ENCODE measurements around the gene SAP130. TPM values are rescaled to one million over a fixed set of nuclear protein-coding genes. Genes with fewer than 3 reads are reported as not detected.

SAP130 gene
- total RNA-seq, 1 donor from 2014 or later: 51.7 TPM

GRCh38 chr2:128026448-128027277 is 1.2 kb downstream of the SAP130 start:
- peaks cover 1% of the 10 kb centered on the region for H3K9me3 Mint-ChIP-seq
- peak overlapping the region; percentile 97 for H3K4me3 Mint-ChIP-seq
- H3K27me3 Mint-ChIP-seq (ENCODE audit: low read depth): peaks cover 13% of the 10 kb centered on the region
- H3K36me3 Mint-ChIP-seq (ENCODE audit: low read depth): no peaks in the 10 kb centered on the region
- DNase-seq (ENCODE audit: low read depth, low spot score): no peak
- TF ChIP-seq, protein P1, sequence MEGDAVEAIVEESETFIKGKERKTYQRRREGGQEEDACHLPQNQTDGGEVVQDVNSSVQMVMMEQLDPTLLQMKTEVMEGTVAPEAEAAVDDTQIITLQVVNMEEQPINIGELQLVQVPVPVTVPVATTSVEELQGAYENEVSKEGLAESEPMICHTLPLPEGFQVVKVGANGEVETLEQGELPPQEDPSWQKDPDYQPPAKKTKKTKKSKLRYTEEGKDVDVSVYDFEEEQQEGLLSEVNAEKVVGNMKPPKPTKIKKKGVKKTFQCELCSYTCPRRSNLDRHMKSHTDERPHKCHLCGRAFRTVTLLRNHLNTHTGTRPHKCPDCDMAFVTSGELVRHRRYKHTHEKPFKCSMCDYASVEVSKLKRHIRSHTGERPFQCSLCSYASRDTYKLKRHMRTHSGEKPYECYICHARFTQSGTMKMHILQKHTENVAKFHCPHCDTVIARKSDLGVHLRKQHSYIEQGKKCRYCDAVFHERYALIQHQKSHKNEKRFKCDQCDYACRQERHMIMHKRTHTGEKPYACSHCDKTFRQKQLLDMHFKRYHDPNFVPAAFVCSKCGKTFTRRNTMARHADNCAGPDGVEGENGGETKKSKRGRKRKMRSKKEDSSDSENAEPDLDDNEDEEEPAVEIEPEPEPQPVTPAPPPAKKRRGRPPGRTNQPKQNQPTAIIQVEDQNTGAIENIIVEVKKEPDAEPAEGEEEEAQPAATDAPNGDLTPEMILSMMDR (conservative IDR thresholded peaks at IDR 0.05): no peak
- peak overlapping the region; percentile 94 for H3K27ac Mint-ChIP-seq (ENCODE audit: unreplicated experiment)
- H3K4me1 Mint-ChIP-seq: peaks cover 23% of the 10 kb centered on the region

DNA sequence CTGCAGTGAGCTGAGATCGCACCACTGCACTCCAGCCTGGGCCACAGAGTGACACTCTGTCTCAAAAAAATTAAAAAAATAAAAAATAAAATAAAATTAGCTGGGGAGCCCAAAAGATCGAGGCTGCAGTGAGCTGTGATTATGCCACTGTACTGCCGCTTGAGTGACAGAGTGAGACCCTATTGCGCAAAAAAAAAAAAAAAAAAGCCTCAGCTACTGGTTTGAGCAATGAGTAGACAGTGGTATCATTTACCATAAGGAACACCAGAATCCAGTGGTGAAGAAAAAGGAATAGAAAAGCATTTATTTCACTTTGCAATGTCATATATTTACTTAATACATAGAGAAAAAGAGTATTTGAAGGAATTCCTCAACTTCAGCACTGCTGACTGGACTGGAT is 3.0 kb downstream of the SAP130 start:
- Mint-ChIP-seq H3K4me1 (peaks cover 23% of the 10 kb centered on the region), H3K4me3 (no peak overlapping the region)

DNA sequence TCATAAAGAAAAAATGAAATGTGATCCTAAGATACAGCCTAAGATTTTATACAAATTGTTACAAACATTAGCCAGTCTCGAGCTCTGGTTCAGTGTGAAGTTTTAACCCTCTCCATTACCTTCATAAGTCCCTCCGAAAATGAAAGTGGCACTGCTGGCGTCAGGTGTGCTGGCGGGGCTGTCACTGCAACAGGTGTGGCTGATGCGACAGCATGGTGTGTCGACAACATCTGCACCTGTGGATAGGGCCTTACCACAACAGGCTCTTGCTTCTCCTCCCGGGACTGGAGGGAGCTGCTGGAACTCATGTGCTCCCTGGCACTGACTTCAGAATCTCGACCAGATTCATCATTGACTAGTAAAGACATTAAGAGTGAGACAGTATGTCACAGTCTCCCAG is 10.3 kb downstream of the SAP130 start:
- H3K36me3 Mint-ChIP-seq (ENCODE audit: low read depth): peaks cover 25% of the 10 kb centered on the region
- H3K4me1 Mint-ChIP-seq: no peaks in the 10 kb centered on the region
- TF ChIP-seq, protein P1 (conservative IDR thresholded peaks at IDR 0.05): no peak
- H3K27ac Mint-ChIP-seq (ENCODE audit: unreplicated experiment): peak overlapping the region; percentile 52
- H3K4me3 Mint-ChIP-seq: no peak overlapping the region
- no peaks in the 10 kb centered on the region for H3K27me3 Mint-ChIP-seq (ENCODE audit: low read depth)
- no peaks in the 10 kb centered on the region for H3K9me3 Mint-ChIP-seq
- no peak for DNase-seq (ENCODE audit: low read depth, low spot score)

More for the DNA sequence above, 3.0 kb downstream of the SAP130 start:
- peaks cover 3% of the 10 kb centered on the region for H3K27me3 Mint-ChIP-seq (ENCODE audit: low read depth)
- no peaks in the 10 kb centered on the region for H3K9me3 Mint-ChIP-seq
- H3K36me3 Mint-ChIP-seq (ENCODE audit: low read depth): no peaks in the 10 kb centered on the region
- TF ChIP-seq, protein P1 (conservative IDR thresholded peaks at IDR 0.05): no peak
- no peak for DNase-seq (ENCODE audit: low read depth, low spot score)
- H3K27ac Mint-ChIP-seq (ENCODE audit: unreplicated experiment): no peak overlapping the region

DNA sequence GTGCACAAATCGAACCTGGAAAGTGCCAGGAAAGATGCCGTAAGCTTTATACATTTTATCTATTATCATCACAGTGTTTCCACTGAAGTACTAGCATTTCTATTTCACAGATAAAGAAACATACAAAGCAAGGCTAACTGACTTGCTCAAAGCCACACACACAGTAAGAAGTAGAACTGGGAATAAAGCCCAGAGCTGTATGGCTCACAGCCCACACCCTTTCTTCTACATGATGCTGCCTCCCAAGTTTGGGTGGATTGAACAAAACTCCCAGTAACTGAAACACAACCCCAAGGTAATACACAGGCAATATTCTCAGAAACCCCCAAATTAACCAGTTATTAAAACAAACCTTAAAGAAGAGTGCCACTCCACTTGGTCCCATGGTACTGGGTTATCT is 11.2 kb downstream of the SAP130 start:
- Mint-ChIP-seq H3K27ac (ENCODE audit: unreplicated experiment) (no peak overlapping the region), H3K27me3 (ENCODE audit: low read depth) (no peaks in the 10 kb centered on the region), H3K9me3 (no peaks in the 10 kb centered on the region), H3K4me1 (no peaks in the 10 kb centered on the region), H3K36me3 (ENCODE audit: low read depth) (peaks cover 25% of the 10 kb centered on the region), H3K4me3 (no peak overlapping the region)
- no peak for DNase-seq (ENCODE audit: low read depth, low spot score)
- TF ChIP-seq, protein P1 (conservative IDR thresholded peaks at IDR 0.05): no peak

DNA sequence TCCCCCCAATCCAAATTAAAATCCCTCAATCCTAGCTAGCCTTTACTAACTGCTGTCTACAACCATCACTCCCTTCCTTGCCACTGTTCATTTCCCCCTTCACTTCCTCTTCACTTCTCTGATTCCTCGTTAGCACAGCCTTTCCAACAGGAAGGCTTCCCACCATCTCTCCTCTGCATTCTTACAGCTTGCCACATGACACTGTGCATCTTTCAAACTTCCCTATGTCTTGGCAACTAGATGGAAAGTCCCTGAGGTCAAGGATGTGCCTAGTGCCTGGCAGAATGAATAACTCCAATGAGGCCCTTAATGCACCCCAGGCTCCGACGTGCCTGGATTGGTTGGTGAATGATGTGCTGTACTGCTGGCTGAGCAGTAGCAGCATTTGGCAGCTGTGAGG is 15.2 kb downstream of the SAP130 start:
- Mint-ChIP-seq H3K4me3 (no peak overlapping the region), H3K27ac (ENCODE audit: unreplicated experiment) (no peak overlapping the region)

More for the DNA sequence above, 15.2 kb downstream of the SAP130 start:
- no peaks in the 10 kb centered on the region for H3K9me3 Mint-ChIP-seq
- DNase-seq (ENCODE audit: low read depth, low spot score): no peak
- H3K27me3 Mint-ChIP-seq (ENCODE audit: low read depth): no peaks in the 10 kb centered on the region
- H3K4me1 Mint-ChIP-seq: no peaks in the 10 kb centered on the region
- TF ChIP-seq, protein P1 (conservative IDR thresholded peaks at IDR 0.05): no peak
- H3K36me3 Mint-ChIP-seq (ENCODE audit: low read depth): peaks cover 44% of the 10 kb centered on the region
